ENCODE data around the gene GPC2.
A peak's percentile ranks its signal among the peaks of the same experiment; 100 is the strongest.
"Not testable (repeated sequence)": the region's sequence is repeated elsewhere in the genome, so short reads cannot be mapped to it uniquely, and the experiment has no call there.

GPC2 gene

GRCh38 chr7:100177045-100178001 lies at the start of gene GPC2, which contains the start of gene STAG3:
Gene GPC2 (minus strand): TSS chr7:100177381. CDS start chr7:100177199, 182 bp downstream.
Gene STAG3 (plus strand): TSS chr7:100177918. CDS start chr7:100180557, 2,639 bp downstream.
- peak; percentile 97 for DNase-seq

- not testable (repeated sequence) for DNase-seq
Measured at GRCh38 chr7:100224891-100225290, 47.7 kb upstream of the GPC2 start.

GRCh38 chr7:100223376-100223927 lies 46.3 kb upstream of the GPC2 start:
- not testable (repeated sequence) for DNase-seq

GRCh38 chr7:100222445-100223132 lies 45.4 kb upstream of the GPC2 start:
- DNase-seq = no peak

- DNase-seq = no peak
Measured at GRCh38 chr7:100221767-100222444, 44.7 kb upstream of the GPC2 start.

GRCh38 chr7:100221231-100221718 lies 44.1 kb upstream of the GPC2 start:
- DNase-seq = no peak

- no peak for DNase-seq
Measured at GRCh38 chr7:100220586-100221230, 43.5 kb upstream of the GPC2 start.

GRCh38 chr7:100219801-100220585 lies 42.8 kb upstream of the GPC2 start, which contains the start of gene PVRIG:
Gene PVRIG (plus strand): TSS chr7:100219949. CDS start chr7:100219971, 22 bp downstream.
- DNase-seq = not testable (repeated sequence)

- DNase-seq = no peak
Measured at GRCh38 chr7:100219271-100219737, 42.1 kb upstream of the GPC2 start.

GRCh38 chr7:100217934-100218333 lies 40.8 kb upstream of the GPC2 start:
- not testable (repeated sequence) for DNase-seq

- peak; percentile 10 for DNase-seq
Measured at GRCh38 chr7:100215895-100216294, 38.7 kb upstream of the GPC2 start.

- not testable (repeated sequence) for DNase-seq
Measured at GRCh38 chr7:100214356-100214755, 37.2 kb upstream of the GPC2 start.

GRCh38 chr7:100213672-100214071 lies 36.5 kb upstream of the GPC2 start:
- no peak for DNase-seq

GRCh38 chr7:100212631-100213286 lies 35.6 kb upstream of the GPC2 start:
- DNase-seq = no peak

GRCh38 chr7:100211342-100211780 lies 34.2 kb upstream of the GPC2 start:
- no peak for DNase-seq

GRCh38 chr7:100210805-100211204 lies 33.6 kb upstream of the GPC2 start:
- no peak for DNase-seq

- DNase-seq = no peak
Measured at GRCh38 chr7:100209493-100209892, 32.3 kb upstream of the GPC2 start.

GRCh38 chr7:100208911-100209408 lies 31.8 kb upstream of the GPC2 start:
- DNase-seq = no peak

- DNase-seq = no peak
Measured at GRCh38 chr7:100204454-100204853, 27.3 kb upstream of the GPC2 start.

GRCh38 chr7:100200693-100201092 lies 23.5 kb upstream of the GPC2 start:
- DNase-seq = no peak

Data from fibroblast of upper back skin (primary cell).